Right renal pelvis (tissue), 4 donors: ENCODE measurements around the gene AMBRA1. TPM values are rescaled to one million over a fixed set of nuclear protein-coding genes. Genes with fewer than 3 reads are reported as not detected.

Source experiments
- DNase-seq, 4 donors: peaks; one replicate each; pipeline ENCODE4 v3.0.0-alpha.2; 2013; ENCODE audit warnings: low read depth in 4 of 4, low spot score in 3 of 4, missing footprints in 1 of 4
- polyA plus RNA-seq, 4 donors: library from polyadenylated mRNA; unstranded; fragments of 120-200 nt; gene quantifications; one replicate each; pipeline ENCODE4 v1.2.1, GENCODE V29; 2013; ENCODE audit not compliant: insufficient read length in 4 of 4

The AMBRA1 gene
- polyA plus RNA-seq, 4 donors: 24.7 to 26.9 (median 24.9) TPM

DNA sequence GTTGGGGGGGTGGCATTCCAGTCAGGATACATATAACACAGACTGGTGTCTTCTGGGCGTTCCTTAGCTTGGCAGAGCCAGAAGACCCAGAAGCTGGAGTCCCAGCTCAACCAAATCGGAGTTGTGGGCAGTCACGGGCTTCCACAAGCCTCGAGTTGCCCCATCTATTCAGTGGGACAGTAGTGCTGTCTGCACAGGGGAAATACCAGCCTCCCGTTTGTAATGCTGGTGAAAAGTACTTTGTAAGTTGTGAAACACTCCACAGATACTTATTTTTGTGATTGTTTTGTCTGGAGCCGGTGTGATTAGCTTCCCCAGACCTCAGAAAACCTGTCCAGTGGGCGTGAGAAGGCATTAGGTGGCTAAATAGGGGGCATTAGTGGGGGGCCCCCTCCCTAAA is 232.9 kb downstream of the AMBRA1 start:
- no peak for DNase-seq

DNA sequence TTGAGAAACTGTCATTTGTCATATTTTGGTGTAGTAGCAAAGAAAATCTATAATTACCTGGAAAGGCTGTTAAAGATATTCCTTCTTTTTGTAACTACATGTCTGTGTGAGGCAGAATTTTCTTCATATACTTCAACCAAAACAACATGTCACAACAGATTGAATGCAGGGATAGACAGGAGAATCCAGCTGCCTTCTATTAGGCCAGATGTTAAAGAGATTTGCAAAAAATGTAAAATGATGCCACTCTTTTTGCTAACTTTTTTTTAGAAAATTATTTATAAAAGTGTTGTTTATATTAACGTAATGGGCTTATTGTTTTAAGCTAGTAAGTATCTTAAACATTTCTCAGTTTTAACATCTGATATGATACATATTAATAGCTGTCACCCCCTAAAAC is 233.9 kb downstream of the AMBRA1 start:
- DNase-seq: no peak

- DNase-seq: no peak
Measured at GRCh38 chr11:46357483-46357936, 236.3 kb downstream of the AMBRA1 start.

DNA sequence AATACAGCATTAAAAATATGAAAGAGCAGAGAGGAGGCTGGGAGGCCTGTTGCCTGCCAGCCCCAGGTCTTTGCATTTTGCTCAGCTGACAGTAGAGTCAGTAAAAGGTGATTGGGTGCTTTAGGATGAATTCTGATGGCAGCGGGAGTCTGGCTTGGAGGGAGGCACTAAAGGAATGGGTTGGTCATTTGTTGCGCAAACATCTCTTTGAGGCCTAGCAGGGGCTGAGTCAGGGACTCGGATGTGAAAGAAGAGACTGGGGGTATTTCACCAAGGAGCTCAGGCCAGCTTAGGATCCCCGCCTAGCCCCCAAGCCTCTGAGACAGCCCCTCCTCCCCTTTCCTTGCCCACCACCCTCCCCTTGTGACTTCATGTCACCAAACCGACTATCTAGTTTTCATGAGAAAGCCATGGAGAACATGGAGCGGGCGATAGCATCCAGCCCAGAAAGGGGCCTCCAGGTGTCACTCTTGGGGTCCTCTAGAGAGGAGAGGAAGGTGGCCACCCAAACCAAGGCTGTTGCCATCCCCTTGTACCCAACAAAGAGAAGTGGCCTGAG is 236.8 kb downstream of the AMBRA1 start:
- DNase-seq: no peak

DNA sequence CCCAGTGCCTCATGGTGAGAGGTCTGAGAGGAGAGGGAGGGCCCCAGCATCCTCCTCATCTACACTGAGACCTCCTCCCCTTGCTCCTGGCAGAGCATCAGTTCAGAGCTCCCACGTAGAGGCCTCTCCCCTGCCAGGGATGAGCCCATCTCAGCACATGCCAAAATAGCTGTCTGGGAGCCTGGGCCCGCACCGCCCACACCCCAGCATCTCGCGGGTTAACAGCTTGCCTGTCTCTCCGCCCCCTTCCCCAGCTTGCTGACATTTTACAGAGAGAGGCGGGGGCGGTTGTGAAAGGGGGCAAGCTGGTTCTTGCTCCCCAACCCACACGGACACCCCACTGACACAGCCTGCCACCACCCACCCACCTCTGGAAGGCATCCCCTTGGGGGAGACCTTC is 240.1 kb downstream of the AMBRA1 start:
- DNase-seq: no peak

GRCh38 chr11:46352063-46352841 is 241.6 kb downstream of the AMBRA1 start:
- no peak for DNase-seq

- DNase-seq: no peak
Measured at GRCh38 chr11:46351606-46352005, 242.2 kb downstream of the AMBRA1 start.

DNA sequence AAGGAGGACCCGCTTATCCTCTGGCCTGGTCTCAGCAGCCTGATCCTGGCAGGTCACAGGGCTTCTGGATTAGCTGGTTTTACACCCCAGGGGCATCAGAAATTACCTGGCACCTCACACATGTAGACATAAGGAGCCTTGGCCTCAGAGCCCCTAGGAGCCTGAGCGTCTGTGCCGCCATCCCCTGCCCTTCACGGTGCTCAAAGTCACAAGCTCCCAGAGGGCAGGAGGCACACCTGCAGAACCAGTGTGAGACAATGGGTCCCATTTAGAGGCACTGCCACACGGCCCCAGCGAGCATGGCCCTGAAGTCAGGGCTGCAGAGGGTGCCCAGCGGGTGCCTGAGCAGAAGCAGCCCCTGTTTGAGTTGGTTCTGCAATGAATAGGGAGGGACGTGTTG is 242.7 kb downstream of the AMBRA1 start:
- no peak for DNase-seq

GRCh38 chr11:46350695-46351094 is 243.1 kb downstream of the AMBRA1 start:
- no peak for DNase-seq

- no peak for DNase-seq
Measured at GRCh38 chr11:46348566-46349401, 245.0 kb downstream of the AMBRA1 start.

- no peak for DNase-seq
Measured at GRCh38 chr11:46347637-46348311, 246.0 kb downstream of the AMBRA1 start.

- DNase-seq: peak in 2 of 4 donors; percentile 57 to 72
Measured at GRCh38 chr11:46346886-46347636, 246.8 kb downstream of the AMBRA1 start, which contains the start of gene DGKZ. DGKZ (plus strand) TSS chr11:46347463; CDS start chr11:46347660, 197 bp downstream.

Other genes with a start within 250 kb of the AMBRA1 start
- gene DGKZ, start 246.6 kb downstream of the AMBRA1 start, polyA plus RNA-seq: 10 to 100 TPM; 31.1 to 41.5 (median 36.7) TPM
- 1,000 to 10,000 TPM in 1 of 4 donors, 100 to 1,000 TPM in 3; 651 to 1,009 (median 840) TPM for gene MDK, start 212.4 kb downstream of the AMBRA1 start, polyA plus RNA-seq
- under 1 TPM; 0.22 to 0.34 (median 0.27) TPM for gene CHRM4, start 202.2 kb downstream of the AMBRA1 start, polyA plus RNA-seq
- gene HARBI1, start 23.2 kb upstream of the AMBRA1 start, polyA plus RNA-seq: 1 to 10 TPM; 4.0 to 4.7 (median 4.3) TPM
- gene ATG13, start 23.5 kb upstream of the AMBRA1 start, polyA plus RNA-seq: 10 to 100 TPM; 56.2 to 76.9 (median 68.9) TPM
- gene ARHGAP1, start 106.6 kb upstream of the AMBRA1 start, polyA plus RNA-seq: 10 to 100 TPM; 51.1 to 59.1 (median 52.7) TPM
- gene ZNF408, start 107.0 kb upstream of the AMBRA1 start, polyA plus RNA-seq: 10 to 100 TPM in 1 of 4 donors, 1 to 10 TPM in 3; 9.3 to 11.9 (median 9.7) TPM
- gene F2, start 125.2 kb upstream of the AMBRA1 start, polyA plus RNA-seq: under 1 TPM; 0.19 to 0.70 (median 0.42) TPM